Spleen (tissue), 11 donors: ENCODE results near the gene TMEM185A. TPM values are rescaled to one million over a fixed set of nuclear protein-coding genes. Genes with fewer than 3 reads are reported as not detected.
"Not testable (repeated sequence)": the region's sequence is repeated elsewhere in the genome, so short reads cannot be mapped to it uniquely, and the experiment has no call there.

Experiments used
- DNase-seq: peaks from one replicate; pipeline ENCODE4 v3.0.0-alpha.2; 2020
- H3K27ac ChIP-seq, 8 donors: fragments of 200-600 bp; sonication (generic) in 7 of 8; 1 replicate in 4 of 8; 2 replicates in 4 of 8; pipeline versions ENCODE4 v1.5.0 to v1.8.0; 2016 to 2021; ENCODE audit warnings: inconsistent platforms in 4 of 8, mild to moderate bottlenecking in 4 of 8, moderate library complexity in 1 of 8
- H3K27me3 ChIP-seq, 7 donors: fragments of 200-600 bp; sonication (generic) in 6 of 7; replicated peaks in 1 of 7; 1 replicate in 4 of 7; 2 replicates in 3 of 7; pipeline versions ENCODE4 v1.5.0 to v1.8.0; 2016 to 2021; ENCODE audit warnings: inconsistent platforms in 3 of 7, mild to moderate bottlenecking in 1 of 7
- H3K36me3 ChIP-seq, 6 donors: fragments of 200-600 bp; sonication (generic) in 5 of 6; 1 replicate in 4 of 6; 2 replicates in 2 of 6; pipeline versions ENCODE4 v1.5.0 to v1.8.0; 2016 to 2021; ENCODE audit warnings: inconsistent platforms in 2 of 6
- H3K4me1 ChIP-seq, 6 donors: fragments of 200-600 bp; sonication (generic) in 5 of 6; 1 replicate in 3 of 6; 2 replicates in 3 of 6; pipeline versions ENCODE4 v1.5.0 to v1.8.0; 2016 to 2021; ENCODE audit warnings: inconsistent platforms in 3 of 6
- H3K4me3 ChIP-seq, 8 donors: fragments of 200-600 bp; sonication (generic) in 7 of 8; 1 replicate in 4 of 8; 2 replicates in 4 of 8; pipeline versions ENCODE4 v1.5.0 to v1.8.0; 2016 to 2021; ENCODE audit warnings: inconsistent platforms in 4 of 8, mild to moderate bottlenecking in 4 of 8, moderate library complexity in 2 of 8
- H3K9me3 ChIP-seq, 8 donors: fragments of 200-600 bp; sonication (generic) in 7 of 8; 1 replicate in 4 of 8; 2 replicates in 4 of 8; pipeline versions ENCODE4 v1.5.0 to v1.8.0; 2016 to 2021; ENCODE audit warnings: inconsistent platforms in 4 of 8
- POLR2A ChIP-seq, 3 donors: fragments of 450-650 bp; IDR thresholded peaks; one replicate each; pipeline ENCODE4 v1.5.1; 2017; ENCODE audit warnings: antibody characterized with exemption in 3 of 3, mild to moderate bottlenecking in 1 of 3
- POLR2AphosphoS5 ChIP-seq, 3 donors: sonication (generic); formaldehyde crosslinking; IDR thresholded peaks; one replicate each; pipeline ENCODE4 v1.5.1; 2017; ENCODE audit warnings: antibody characterized with exemption in 3 of 3
- whole genome bisulfite sequencing, 5 donors: extraction: QIAGEN DNeasy Blood & Tissue Kit in 3 of 5; methylation state at CpG; one replicate each; pipeline versions ENCODE4 v1.1.5 to v1.1.7; 2013 to 2018; 5-methylcytosine and 5-hydroxymethylcytosine counted together
- intact Hi-C: fragments of 100-400 bp; cut with DNase I; formaldehyde crosslinking; loops from one replicate; pipeline ENCODE4 v1.15.0; 2023; ENCODE audit warnings: low total_unique reads
- polyA plus RNA-seq, 3 donors: library from polyadenylated mRNA; stranded (reverse); fragments of 200-250 nt; gene quantifications; one replicate each; pipeline ENCODE4 v1.2.1, GENCODE V29; 2013
- total RNA-seq, 7 donors: library from RNA; depleted of rRNA in 3 of 7; stranded (reverse); fragments of >200 nt in 3 of 7; fragmentation: NEBNext Ultra II Directional in 4 of 7; extraction: Animal tissue kit (Norgen Biotek cat#: 25700) in 4 of 7; gene quantifications; one replicate each; pipeline versions ENCODE4 v1.1.0 to v1.2.1, GENCODE V29; 2016 to 2021
- TF ChIP-seq, protein P1 (sequence below), 11 experiments: fragments of 200-600 bp in 7 of 11; fragments of 450-650 bp in 4 of 11; sonication (generic) in 4 of 11; IDR thresholded peaks in 8 of 11; conservative IDR thresholded peaks in 3 of 11; 1 replicate in 7 of 11; 2 replicates in 4 of 11; pipeline versions ENCODE4 v1.4.0 to v1.8.0; 2016 to 2021; ENCODE audit warnings: antibody characterized with exemption in 11 of 11, inconsistent platforms in 4 of 11, mild to moderate bottlenecking in 1 of 11
- donor health status: healthy with polysubstance abuse.
- donor health status: DM: no; HTN: no; CAD: no; lungs with moderate emphysema.
- donor health status: DM: no; HTN: no; CAD: no.
- donor health status: Bipolar disorder and iron deficiency.
- donor health status: healthy.
- donor health status: DM: no; HTN: no; CAD: no.
- donor health status: DM: yes; HTN: yes; CAD: no.

TMEM185A gene
- total and polyA plus RNA-seq, 10 donors, result 11.3 to 48.3 (median 30.4) TPM

GRCh38 chrX:149569770-149570169 lies 61.8 kb downstream of the TMEM185A start:
- WGBS, 5 donors, result 38 to 66% (median 54%) methylated on average over 2 of the region's 2 CpGs; no CpG with 5 or more reads in 1 of the 5 donors

DNA sequence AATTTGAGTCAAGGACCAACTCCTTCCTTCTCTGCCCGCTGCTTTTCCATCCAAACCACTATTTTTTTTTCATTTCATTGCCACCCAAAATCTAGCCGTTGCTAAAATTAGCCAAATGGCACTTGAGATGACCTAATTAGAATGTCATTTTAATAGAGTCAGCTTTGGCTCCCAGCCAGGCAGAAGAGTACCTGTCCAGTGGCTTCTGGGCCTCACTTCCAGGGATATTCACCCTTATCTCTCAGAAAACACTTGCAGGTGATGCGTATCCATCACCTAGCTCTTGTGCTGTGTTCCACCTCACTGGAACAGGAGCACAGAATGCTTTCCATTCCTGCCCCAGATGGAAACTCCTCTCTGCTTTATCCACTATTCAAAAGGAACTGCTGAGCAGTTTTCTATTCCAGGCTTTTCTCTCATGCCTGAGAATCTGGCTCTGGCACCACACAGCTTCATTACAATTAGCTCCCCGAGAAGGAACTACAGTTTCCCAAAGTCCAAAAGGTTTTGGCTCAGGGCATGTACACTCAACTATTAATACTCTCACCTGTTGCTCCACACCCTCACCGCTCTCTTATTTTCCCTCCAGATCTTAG lies 62.8 kb downstream of the TMEM185A start:
- Histone ChIP-seq H3K36me3 (no peaks in the 10 kb centered on the region), H3K27ac (no peak overlapping the region), H3K4me3 (no peak overlapping the region), H3K9me3 (no peaks in the 10 kb centered on the region), H3K27me3 (no peaks in the 10 kb centered on the region), H3K4me1 (no peaks in the 10 kb centered on the region)
- DNase-seq, result no peak
- intact Hi-C loops, result no loop called here
- 68 to 84% (median 78%) methylated on average over 5 of the region's 5 CpGs; no CpG with 5 or more reads in 1 of the 5 donors for WGBS, 5 donors
- TF ChIP-seq POLR2A (IDR thresholded peaks at IDR 0.05) (no peak), POLR2AphosphoS5 (IDR thresholded peaks at IDR 0.05) (no peak)
- TF ChIP-seq, protein P1, sequence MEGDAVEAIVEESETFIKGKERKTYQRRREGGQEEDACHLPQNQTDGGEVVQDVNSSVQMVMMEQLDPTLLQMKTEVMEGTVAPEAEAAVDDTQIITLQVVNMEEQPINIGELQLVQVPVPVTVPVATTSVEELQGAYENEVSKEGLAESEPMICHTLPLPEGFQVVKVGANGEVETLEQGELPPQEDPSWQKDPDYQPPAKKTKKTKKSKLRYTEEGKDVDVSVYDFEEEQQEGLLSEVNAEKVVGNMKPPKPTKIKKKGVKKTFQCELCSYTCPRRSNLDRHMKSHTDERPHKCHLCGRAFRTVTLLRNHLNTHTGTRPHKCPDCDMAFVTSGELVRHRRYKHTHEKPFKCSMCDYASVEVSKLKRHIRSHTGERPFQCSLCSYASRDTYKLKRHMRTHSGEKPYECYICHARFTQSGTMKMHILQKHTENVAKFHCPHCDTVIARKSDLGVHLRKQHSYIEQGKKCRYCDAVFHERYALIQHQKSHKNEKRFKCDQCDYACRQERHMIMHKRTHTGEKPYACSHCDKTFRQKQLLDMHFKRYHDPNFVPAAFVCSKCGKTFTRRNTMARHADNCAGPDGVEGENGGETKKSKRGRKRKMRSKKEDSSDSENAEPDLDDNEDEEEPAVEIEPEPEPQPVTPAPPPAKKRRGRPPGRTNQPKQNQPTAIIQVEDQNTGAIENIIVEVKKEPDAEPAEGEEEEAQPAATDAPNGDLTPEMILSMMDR (IDR thresholded peaks at IDR 0.05 in 8 of 11, conservative IDR thresholded peaks at IDR 0.05 in 3 of 11), result no peak

More at GRCh38 chrX:149569770-149570169, 61.8 kb downstream of the TMEM185A start:
- TF ChIP-seq, protein P1 (IDR thresholded peaks at IDR 0.05 in 8 of 11, conservative IDR thresholded peaks at IDR 0.05 in 3 of 11), result no peak
- TF ChIP-seq POLR2AphosphoS5 (IDR thresholded peaks at IDR 0.05) (no peak), POLR2A (IDR thresholded peaks at IDR 0.05) (no peak)
- Histone ChIP-seq H3K27me3 (no peaks in the 10 kb centered on the region), H3K27ac (no peak overlapping the region), H3K4me1 (no peaks in the 10 kb centered on the region), H3K36me3 (no peaks in the 10 kb centered on the region), H3K4me3 (no peak overlapping the region), H3K9me3 (no peaks in the 10 kb centered on the region)
- intact Hi-C loops, result no loop called here
- DNase-seq, result no peak

- no peak overlapping the region for H3K4me3 ChIP-seq
- H3K27ac ChIP-seq, result no peak overlapping the region
- no peaks in the 10 kb centered on the region for H3K9me3 ChIP-seq
- no peaks in the 10 kb centered on the region for H3K36me3 ChIP-seq
- 79 to 90% (median 83%) methylated on average over 2 to 7 of the region's 7 CpGs; no CpG with 5 or more reads in 1 of the 5 donors for WGBS, 5 donors
- no peak for TF ChIP-seq POLR2A (IDR thresholded peaks at IDR 0.05)
- TF ChIP-seq, protein P1 (IDR thresholded peaks at IDR 0.05 in 8 of 11, conservative IDR thresholded peaks at IDR 0.05 in 3 of 11), result no peak
- no peak for TF ChIP-seq POLR2AphosphoS5 (IDR thresholded peaks at IDR 0.05)
- intact Hi-C loops, result no loop called here
- no peaks in the 10 kb centered on the region for H3K4me1 ChIP-seq
- DNase-seq, result no peak
- H3K27me3 ChIP-seq, result no peaks in the 10 kb centered on the region
Observed at GRCh38 chrX:149567621-149568417, 63.8 kb downstream of the TMEM185A start.

DNA sequence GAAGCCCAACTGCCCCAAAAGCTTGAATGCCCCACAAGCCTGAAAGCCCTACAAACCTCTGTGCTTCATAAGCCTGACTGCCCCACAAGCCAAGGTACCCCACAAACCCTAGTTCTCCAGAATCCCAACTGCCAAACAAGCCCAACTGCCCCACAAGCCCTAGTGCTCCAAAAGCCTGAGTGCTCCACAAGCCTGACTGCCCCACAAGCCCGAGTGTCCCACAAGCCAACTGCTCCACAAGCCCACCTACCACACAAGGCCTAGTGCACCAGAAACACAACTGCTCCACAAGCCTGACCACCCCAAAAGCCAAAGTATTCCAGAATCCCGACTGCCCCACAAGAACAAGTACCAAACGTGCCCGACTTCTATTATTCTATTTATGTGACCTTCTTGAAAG lies 68.2 kb downstream of the TMEM185A start:
- 84 to 100% (median 91%) methylated on average over 3 to 4 of the region's 4 CpGs; no CpG with 5 or more reads in 1 of the 5 donors for WGBS, 5 donors
- no peak overlapping the region for H3K27ac ChIP-seq
- intact Hi-C loops, result no loop called here
- no peak for DNase-seq
- H3K4me3 ChIP-seq, result no peak overlapping the region
- no peak for TF ChIP-seq POLR2A (IDR thresholded peaks at IDR 0.05)
- TF ChIP-seq, protein P1 (IDR thresholded peaks at IDR 0.05 in 8 of 11, conservative IDR thresholded peaks at IDR 0.05 in 3 of 11), result no peak
- no peak for TF ChIP-seq POLR2AphosphoS5 (IDR thresholded peaks at IDR 0.05)
- H3K36me3 ChIP-seq, result no peaks in the 10 kb centered on the region
- no peaks in the 10 kb centered on the region for H3K4me1 ChIP-seq
- H3K27me3 ChIP-seq, result no peaks in the 10 kb centered on the region
- H3K9me3 ChIP-seq, result no peaks in the 10 kb centered on the region

DNA sequence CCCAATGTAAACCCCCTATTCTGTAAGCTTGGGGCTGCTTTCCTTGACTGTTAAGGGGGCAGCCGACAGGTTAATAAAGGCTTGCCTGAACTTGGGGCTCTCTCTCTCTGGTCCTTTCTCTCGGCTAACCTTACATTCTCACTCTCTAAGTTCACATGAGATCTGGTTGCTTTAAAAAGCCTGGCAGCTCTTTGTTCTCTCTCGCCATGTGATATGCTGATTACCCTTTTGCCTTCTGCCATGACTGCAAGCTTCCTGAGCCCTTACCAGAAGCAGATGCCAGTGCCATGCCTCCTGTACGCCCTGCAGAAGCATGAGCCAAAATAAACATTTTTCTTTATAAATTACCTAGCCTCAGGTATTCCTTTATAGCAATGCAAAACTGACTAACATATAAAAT lies 76.3 kb downstream of the TMEM185A start:
- WGBS, 5 donors, result no CpG with 5 or more reads among the region's 4 CpGs
- H3K27me3 ChIP-seq, intact Hi-C loops, H3K4me3 ChIP-seq, H3K36me3 ChIP-seq, H3K4me1 ChIP-seq, H3K27ac ChIP-seq, DNase-seq, H3K9me3 ChIP-seq: not testable (repeated sequence)

GRCh38 chrX:149551939-149552248 lies 79.7 kb downstream of the TMEM185A start:
- DNase-seq, H3K4me1 ChIP-seq, H3K27me3 ChIP-seq, H3K9me3 ChIP-seq, H3K27ac ChIP-seq, intact Hi-C loops, H3K36me3 ChIP-seq, H3K4me3 ChIP-seq: not testable (repeated sequence)
- WGBS, 5 donors, result 83 to 100% (median 100%) methylated on average over 1 to 2 of the region's 6 CpGs; no CpG with 5 or more reads in 2 of the 5 donors
